Fibroblast of gingiva (primary cell): ENCODE results near the gene STXBP5L.
"Not testable (repeated sequence)": the region's sequence is repeated elsewhere in the genome, so short reads cannot be mapped to it uniquely, and the experiment has no call there.

Experiments used
- DNase-seq: peaks from one replicate; pipeline ENCODE4 v3.0.0-alpha.2; 2011; ENCODE audit warnings: low read depth

The STXBP5L gene

DNA sequence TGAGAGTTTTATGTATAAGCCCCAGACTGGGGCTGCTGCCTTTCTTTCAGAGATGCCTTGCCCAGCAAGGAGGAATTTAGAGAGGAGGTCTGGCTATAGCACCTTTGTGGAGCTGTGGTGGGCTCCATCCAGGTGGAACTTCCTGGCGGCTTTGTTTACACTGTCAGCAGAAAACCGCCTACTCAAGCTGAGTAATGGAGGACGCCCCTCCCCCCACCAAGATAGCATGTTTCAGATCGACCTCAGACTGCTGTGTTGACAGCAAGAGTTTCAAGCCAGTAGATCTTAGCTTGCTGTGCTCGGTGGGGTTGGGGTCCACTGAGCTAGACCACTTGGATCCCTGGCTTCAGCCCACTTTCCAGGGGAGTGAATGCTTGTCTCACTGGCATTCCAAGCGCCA is 155.6 kb downstream of the STXBP5L start:
- no peak for DNase-seq

DNA sequence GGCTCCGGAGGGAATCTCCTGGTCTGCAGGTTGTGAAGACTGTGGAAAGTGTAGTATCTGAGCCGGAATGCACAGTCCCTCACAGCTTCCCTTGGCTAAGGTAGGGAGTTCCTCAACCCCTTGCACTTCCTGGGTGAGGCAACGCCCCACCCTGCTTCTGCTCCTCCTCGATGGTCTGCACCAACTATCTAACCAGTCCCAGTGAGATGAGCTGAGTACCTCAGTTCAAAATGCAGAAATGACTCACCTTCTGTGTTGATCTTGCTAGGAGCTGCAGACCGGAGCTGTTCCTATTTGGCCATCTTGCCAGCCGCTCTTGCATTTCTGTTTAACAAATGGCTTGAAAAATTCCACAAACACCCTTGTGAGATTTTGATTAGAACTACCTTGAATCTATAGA is 156.1 kb downstream of the STXBP5L start:
- no peak for DNase-seq

DNA sequence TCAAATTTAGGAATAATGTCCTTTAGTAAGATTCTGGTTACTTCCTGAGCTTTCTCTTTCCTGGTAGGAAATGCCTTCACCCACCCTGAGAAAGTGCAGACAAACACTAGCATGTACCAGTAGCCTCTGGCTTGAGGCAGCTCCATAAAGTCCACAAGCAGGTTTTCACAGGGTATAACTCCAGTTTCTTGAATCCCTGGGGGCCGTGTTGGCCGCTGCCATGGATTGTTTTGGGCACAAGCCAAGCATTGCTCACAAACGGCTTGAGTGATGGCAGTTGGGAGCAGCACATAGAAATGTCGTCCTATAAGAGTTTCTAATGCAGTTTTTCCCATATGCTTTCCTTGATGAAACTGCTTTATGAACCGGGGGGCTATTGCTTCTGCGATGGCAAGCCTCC is 164.1 kb downstream of the STXBP5L start:
- DNase-seq, result no peak

DNA sequence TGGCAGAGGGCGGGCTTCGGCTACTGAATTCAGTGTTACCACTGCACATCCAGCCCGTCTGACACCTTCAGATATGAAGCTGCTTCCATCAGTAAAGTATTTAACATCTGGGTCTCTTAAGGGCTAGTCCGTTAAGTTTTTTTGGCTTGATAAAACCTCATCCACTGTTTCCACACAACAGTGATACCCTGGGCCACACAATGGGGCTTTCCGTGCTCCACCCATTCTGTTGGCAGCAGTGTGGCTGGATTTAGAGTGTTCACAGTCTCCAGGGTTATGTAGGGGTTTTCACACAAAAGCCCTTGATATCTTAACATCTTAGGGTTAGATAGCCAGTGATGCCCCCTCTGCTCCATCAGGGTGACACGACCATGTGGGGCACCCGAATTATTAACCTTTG is 165.0 kb downstream of the STXBP5L start:
- DNase-seq, result no peak

GRCh38 chr3:121075191-121075590 is 167.2 kb downstream of the STXBP5L start:
- no peak for DNase-seq

- not testable (repeated sequence) for DNase-seq
These were observed 170.5 kb downstream of the STXBP5L start for GRCh38 chr3:121078378-121079101.

GRCh38 chr3:121096953-121097352 is 188.9 kb downstream of the STXBP5L start:
- no peak for DNase-seq

DNA sequence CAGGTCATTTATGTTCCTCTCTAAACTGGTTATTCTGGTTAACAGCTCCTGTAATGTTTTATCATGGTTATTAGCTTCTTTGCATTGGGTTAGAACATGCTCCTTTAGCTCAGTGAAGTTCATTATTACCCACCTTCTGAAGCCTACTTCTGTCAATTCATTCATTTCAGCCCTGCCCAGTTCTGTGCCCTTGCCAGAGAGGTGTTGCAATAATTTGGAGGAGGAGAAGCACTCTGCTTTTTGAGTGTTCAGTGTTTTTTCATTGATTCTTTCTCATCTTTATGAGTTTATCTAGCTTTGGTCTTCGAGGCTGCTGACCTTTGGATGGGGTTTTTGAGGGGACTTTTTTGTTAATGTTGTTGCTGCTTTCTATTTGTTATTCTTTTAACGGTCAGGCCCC is 203.1 kb downstream of the STXBP5L start:
- DNase-seq, result not testable (repeated sequence)

- DNase-seq, result no peak
These were observed 204.1 kb downstream of the STXBP5L start for GRCh38 chr3:121111914-121112612.

GRCh38 chr3:121126033-121126706 is 218.2 kb downstream of the STXBP5L start:
- no peak for DNase-seq

DNA sequence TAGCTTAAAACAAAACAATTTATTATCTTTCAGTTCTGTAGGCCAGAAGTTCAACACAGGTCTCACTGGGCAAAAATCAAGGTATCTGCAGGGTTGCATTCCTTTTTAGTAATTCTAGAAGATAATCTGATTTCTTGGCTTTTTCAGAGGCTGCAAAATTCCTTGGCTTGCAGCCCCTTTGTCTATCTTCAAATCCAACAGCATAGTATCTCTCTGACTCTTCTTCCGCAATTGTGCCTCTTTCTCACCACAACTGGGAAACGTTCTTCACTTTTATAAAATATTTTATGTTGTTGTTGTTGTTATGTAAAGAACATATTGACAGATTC is 218.7 kb downstream of the STXBP5L start:
- DNase-seq, result no peak

DNA sequence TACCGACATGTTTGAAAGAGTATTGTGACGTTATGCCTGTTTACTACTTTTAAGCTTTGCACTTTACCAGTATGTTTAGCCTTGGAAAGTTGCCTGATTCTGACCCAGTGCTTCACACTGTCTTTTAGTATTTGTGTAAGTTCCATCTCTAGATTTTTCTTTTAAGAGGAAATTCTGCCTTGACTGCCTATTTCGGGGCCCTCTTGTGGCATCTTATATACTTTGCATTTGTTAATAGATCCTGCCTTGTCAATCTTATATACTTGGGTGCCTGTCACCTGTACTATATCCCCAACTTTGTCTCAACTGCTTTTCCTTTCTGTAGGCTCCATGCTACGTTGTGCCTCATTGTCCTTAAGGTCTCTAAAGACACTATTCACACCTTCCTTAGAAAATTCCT is 244.6 kb downstream of the STXBP5L start:
- no peak for DNase-seq

DNA sequence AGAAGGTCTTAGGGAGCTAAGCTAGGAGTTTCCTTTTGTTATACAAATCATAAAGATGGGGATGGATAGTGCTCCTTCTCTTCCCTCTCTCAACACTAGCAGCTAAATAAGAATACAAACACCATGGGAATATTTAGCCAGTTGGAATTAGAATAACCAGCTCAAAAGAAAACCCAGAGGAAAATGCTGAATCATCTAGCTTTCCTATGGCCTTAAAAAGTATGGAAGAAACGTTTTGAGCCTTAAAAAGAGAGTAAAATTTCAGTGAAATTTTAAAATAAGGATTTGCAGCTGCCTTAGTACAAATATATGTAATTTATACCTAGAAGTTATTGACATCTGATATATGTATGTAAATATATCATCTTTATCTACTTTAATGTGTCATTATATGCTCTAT is 245.8 kb downstream of the STXBP5L start:
- DNase-seq, result no peak

DNA sequence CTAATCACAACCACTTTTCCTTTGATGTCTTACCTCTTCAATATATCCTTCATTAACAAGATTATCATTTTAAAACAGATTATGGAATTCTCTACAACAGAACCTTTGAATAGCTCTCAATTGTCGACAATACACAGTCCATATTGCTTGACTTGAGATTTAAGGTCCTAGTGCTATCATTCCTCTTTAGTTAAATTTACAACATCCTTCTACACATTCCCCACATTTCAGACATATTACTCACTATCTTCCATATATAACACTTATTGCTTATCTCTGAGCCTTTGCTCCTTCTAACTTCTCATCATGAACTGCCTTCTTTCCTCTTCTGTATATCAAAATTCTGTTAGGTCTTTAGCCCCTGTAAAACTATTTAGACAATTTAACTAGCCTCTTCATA is 247.0 kb downstream of the STXBP5L start:
- DNase-seq, result no peak

DNA sequence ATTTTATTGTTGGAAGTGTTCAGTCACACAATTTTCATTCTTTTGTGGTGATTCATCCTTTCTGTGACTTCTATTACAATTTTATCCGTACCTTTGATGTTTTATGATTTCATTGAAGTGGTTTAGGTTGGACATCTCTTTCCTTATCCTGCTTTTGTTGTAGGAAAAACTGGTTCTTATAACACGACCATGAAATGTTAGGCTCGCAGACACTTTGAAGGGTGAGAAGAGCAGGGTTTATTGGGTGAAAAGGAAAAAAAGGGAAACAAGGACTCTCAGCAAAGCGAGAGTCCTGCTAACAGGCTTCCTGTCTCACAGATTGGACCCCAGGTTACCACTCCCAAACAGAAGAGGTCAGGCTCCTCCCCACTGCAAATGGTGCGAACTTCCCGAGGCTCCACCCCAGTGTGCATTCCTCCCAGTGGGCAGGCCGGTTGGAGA is 257.4 kb downstream of the STXBP5L start:
- DNase-seq, result no peak

DNA sequence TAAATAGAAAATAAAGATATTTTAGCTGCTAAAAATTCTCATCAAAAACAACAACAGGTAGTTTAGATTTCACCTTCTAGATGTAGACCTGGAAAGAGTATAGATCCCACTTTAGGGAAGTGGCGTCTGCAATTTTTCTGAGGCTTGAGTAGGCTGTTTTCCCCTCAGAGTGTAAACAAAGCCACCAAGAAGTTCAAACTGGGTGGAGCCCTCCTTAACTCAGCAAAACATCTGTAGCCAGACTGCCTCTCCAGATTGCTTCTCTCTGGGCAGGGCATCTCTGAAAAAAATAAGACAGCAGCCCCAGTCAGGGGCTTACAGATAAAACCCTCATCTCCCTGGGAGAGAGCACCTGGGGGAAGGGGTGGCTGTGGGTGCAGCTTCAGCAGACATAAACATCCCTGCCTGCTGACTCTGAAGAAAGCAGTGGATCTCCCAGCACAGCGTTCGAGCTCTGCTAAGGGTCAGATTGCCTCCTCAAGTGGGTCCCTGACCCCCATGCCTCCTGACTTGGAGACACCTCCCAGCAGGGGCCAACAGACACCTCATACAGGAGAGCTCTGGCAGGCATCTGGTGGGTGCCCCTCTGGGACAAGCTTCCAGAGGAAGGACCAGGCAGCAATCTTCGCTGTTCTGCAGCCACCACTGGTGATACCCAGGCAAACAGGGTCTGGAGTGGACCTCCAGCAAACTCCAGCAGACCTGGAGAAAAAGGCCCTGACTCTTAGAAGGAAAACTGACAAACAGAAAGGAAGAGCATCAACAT is 259.6 kb downstream of the STXBP5L start:
- no peak for DNase-seq

DNA sequence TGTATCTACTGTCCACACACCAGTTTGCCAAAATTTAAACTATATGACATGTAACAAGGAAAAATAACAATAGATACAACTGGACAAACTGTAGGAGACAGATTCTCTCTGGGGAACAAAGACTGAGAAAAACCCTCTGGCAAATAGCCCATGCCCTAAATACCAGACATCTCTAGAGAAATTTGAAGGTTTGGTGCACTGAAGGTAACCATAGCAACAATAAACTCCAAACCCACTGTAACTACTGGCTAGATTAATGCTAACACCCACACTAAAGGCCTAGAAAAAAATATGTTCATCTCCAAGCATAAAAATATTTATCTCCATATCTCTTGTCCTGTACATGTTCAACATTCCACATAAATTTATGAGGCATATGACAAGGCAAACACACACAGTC is 267.1 kb downstream of the STXBP5L start:
- no peak for DNase-seq

DNA sequence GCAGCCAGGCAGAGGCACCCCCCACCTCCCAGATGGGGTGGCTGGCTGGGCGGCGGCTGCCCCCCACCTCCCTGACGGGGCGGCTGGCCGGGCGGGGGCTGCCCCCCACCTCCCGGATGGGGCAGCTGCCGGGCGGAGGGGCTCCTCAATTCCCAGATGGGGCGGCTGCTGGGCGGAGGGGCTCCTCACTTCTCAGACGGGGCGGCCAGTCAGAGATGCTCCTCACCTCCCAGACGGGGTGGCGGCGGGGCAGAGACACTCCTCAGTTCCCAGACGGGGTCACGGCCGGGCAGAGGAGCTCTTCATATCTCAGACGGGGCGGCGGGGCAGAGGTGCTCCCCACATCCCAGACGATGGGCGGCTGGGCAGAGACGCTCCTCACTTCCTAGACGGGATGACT is 282.6 kb downstream of the STXBP5L start:
- DNase-seq, result not testable (repeated sequence)

DNA sequence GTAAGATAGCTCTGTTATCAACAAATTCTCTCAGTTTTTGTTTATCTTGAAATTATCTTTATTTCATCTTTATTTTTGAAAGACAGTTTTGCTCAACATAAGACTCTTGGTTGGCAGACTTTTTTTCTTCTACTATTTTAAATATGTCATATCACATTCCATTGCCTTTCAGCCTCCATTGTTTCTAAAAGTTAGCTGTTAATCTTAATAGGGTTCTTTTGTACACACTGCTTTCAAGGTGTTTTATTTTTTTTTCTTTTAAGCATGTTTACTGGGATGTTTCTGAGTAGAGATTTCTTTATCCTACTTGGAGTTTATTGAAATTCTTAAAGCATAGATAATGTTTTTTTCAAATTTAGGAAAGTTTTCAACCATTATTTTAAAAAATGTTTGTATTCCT is 294.6 kb downstream of the STXBP5L start:
- DNase-seq, result no peak

DNA sequence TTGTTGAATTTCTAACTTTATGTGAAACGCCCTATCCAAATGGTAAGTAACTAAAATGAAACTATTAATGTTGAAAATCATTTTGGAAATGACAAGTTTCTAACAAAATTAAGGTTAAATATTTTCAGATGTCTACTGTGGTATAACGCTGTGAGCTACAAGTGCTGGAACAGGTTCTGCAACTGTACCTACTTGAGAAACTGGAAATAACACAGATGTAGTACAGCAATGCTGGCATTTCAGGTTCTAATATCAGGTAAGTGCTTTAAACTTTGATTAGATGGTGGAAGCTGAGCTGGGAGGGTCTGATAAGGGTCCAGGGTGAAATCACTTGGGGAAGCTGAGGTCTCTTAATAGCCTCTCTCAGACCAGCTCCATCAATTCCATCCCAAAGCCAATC is 315.1 kb downstream of the STXBP5L start:
- DNase-seq, result no peak

GRCh38 chr3:121228971-121229370 is 321.0 kb downstream of the STXBP5L start:
- no peak for DNase-seq

DNA sequence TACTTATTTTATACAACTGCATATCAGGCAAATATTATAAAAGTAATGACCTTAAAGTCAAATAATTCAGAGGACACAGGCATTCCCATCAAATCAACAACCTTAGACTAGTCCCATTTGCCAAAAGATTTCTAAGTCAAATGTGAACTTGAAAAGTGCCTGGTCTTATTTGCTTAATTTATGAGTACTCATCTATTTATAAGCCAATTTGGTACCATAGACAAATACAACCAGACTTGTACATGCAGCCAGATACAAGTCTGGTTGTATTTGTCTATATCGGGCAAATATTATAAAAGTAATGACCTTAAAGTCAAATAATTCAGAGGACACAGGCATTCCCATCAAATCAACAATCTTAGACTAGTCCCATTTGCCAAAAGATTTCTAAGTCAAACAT is 322.2 kb downstream of the STXBP5L start:
- DNase-seq, result not testable (repeated sequence)

- no peak for DNase-seq
These were observed 323.9 kb downstream of the STXBP5L start for GRCh38 chr3:121231872-121232271.
